ENCODE data around the gene NOTUM.

NOTUM gene

GRCh38 chr17:81995463-81996231 is 34.7 kb upstream of the NOTUM start:
- Histone ChIP-seq H3K27me3 (ENCODE audit: control insufficient read depth, low read length) (no peaks in the 10 kb centered on the region), H3K36me3 (ENCODE audit: control insufficient read depth, low read length) (no peaks in the 10 kb centered on the region), H3K4me2 (ENCODE audit: low read length) (no peak overlapping the region), H3F3A (ENCODE audit: control insufficient read depth, insufficient read depth) (no peaks in the 10 kb centered on the region), H3K4me1 (ENCODE audit: control insufficient read depth, low read length) (no peaks in the 10 kb centered on the region), H3K9me3 (ENCODE audit: control insufficient read depth, insufficient read depth, low read length) (no peaks in the 10 kb centered on the region), H3K9me2 (replicated peaks; ENCODE audit: control insufficient read depth, low read length) (no peaks in the 10 kb centered on the region), H3K4me3 (ENCODE audit: low read length) (no peak overlapping the region), H3K79me2 (ENCODE audit: control insufficient read depth, low read length) (no peaks in the 10 kb centered on the region), H3K27ac (ENCODE audit: low read depth, low read length) (no peak overlapping the region), H4K20me1 (ENCODE audit: control insufficient read depth, insufficient read depth, low read depth, low read length) (no peaks in the 10 kb centered on the region)
- TF ChIP-seq EZH2phosphoT487 (IDR thresholded peaks at IDR 0.05; ENCODE audit: borderline replicate concordance, low read length) (no peak), CTCF (IDR thresholded peaks at IDR 0.05; ENCODE audit: low read depth, low read length, poor library complexity, severe bottlenecking) (no peak)

- Histone ChIP-seq H3K79me2 (ENCODE audit: control insufficient read depth, low read length) (no peaks in the 10 kb centered on the region), H3K27me3 (ENCODE audit: control insufficient read depth, low read length) (no peaks in the 10 kb centered on the region), H3K9me3 (ENCODE audit: control insufficient read depth, insufficient read depth, low read length) (no peaks in the 10 kb centered on the region), H3K9me2 (replicated peaks; ENCODE audit: control insufficient read depth, low read length) (no peaks in the 10 kb centered on the region), H3K4me3 (ENCODE audit: low read length) (no peak overlapping the region), H3K36me3 (ENCODE audit: control insufficient read depth, low read length) (no peaks in the 10 kb centered on the region), H3K27ac (ENCODE audit: low read depth, low read length) (no peak overlapping the region), H3F3A (ENCODE audit: control insufficient read depth, insufficient read depth) (no peaks in the 10 kb centered on the region), H3K4me2 (ENCODE audit: low read length) (no peak overlapping the region), H3K4me1 (ENCODE audit: control insufficient read depth, low read length) (no peaks in the 10 kb centered on the region), H4K20me1 (ENCODE audit: control insufficient read depth, insufficient read depth, low read depth, low read length) (no peaks in the 10 kb centered on the region)
- no peak for TF ChIP-seq CTCF (IDR thresholded peaks at IDR 0.05; ENCODE audit: low read depth, low read length, poor library complexity, severe bottlenecking)
- no peak for TF ChIP-seq EZH2phosphoT487 (IDR thresholded peaks at IDR 0.05; ENCODE audit: borderline replicate concordance, low read length)
These were observed 33.8 kb upstream of the NOTUM start for GRCh38 chr17:81994593-81995462.

- Histone ChIP-seq H4K20me1 (ENCODE audit: control insufficient read depth, insufficient read depth, low read depth, low read length) (no peaks in the 10 kb centered on the region), H3K9me2 (replicated peaks; ENCODE audit: control insufficient read depth, low read length) (no peaks in the 10 kb centered on the region), H3K36me3 (ENCODE audit: control insufficient read depth, low read length) (no peaks in the 10 kb centered on the region), H3K4me3 (ENCODE audit: low read length) (no peak overlapping the region), H3K27ac (ENCODE audit: low read depth, low read length) (no peak overlapping the region), H3K9me3 (ENCODE audit: control insufficient read depth, insufficient read depth, low read length) (no peaks in the 10 kb centered on the region), H3F3A (ENCODE audit: control insufficient read depth, insufficient read depth) (no peaks in the 10 kb centered on the region), H3K27me3 (ENCODE audit: control insufficient read depth, low read length) (no peaks in the 10 kb centered on the region), H3K4me1 (ENCODE audit: control insufficient read depth, low read length) (no peaks in the 10 kb centered on the region), H3K79me2 (ENCODE audit: control insufficient read depth, low read length) (no peaks in the 10 kb centered on the region), H3K4me2 (ENCODE audit: low read length) (no peak overlapping the region)
- TF ChIP-seq EZH2phosphoT487 (IDR thresholded peaks at IDR 0.05; ENCODE audit: borderline replicate concordance, low read length) = no peak
- no peak for TF ChIP-seq CTCF (IDR thresholded peaks at IDR 0.05; ENCODE audit: low read depth, low read length, poor library complexity, severe bottlenecking)
These were observed 33.0 kb upstream of the NOTUM start for GRCh38 chr17:81993729-81994592.
